Tibial nerve (tissue), 4 donors: ENCODE data around the gene C1orf210.

Experiments
- CTCF ChIP-seq, 5 experiments: fragments of 200-600 bp in 3 of 5; fragments of 450-650 bp in 2 of 5; sonication (generic) in 3 of 5; IDR thresholded peaks; one replicate each; pipeline ENCODE4 v1.5.1; 2016 to 2019; ENCODE audit warnings: antibody characterized with exemption in 5 of 5, mild to moderate bottlenecking in 3 of 5, moderate library complexity in 2 of 5
- EP300 ChIP-seq, 2 donors: sonication (generic); formaldehyde crosslinking; IDR thresholded peaks; one replicate each; pipeline ENCODE4 v1.6.1; 2017; ENCODE audit warnings: antibody characterized with exemption in 2 of 2, mild to moderate bottlenecking in 1 of 2
- POLR2A ChIP-seq, 2 donors: fragments of 450-650 bp; IDR thresholded peaks; one replicate each; pipeline ENCODE4 v1.6.1; 2017; ENCODE audit warnings: antibody characterized with exemption in 2 of 2, mild to moderate bottlenecking in 2 of 2, moderate library complexity in 2 of 2

GRCh38 chr1:43238991-43239469 lies 46.4 kb downstream of the C1orf210 start:
- no peak for TF ChIP-seq EP300 (IDR thresholded peaks at IDR 0.05)
- no peak for TF ChIP-seq CTCF (IDR thresholded peaks at IDR 0.05)
- TF ChIP-seq POLR2A (IDR thresholded peaks at IDR 0.05): no peak
